Activated naive CD4-positive, alpha-beta T cell treated with anti-CD3 and anti-CD28 coated beads, Interleukin-2, amount 50 U/mL, for 16 hours (primary cell): ENCODE data around the gene SERPINB6.
"Not testable (repeated sequence)": the region's sequence is repeated elsewhere in the genome, so short reads cannot be mapped to it uniquely, and the experiment has no call there.

Experiments
- DNase-seq: peaks from one replicate; pipeline ENCODE4 v3.0.0-alpha.2; 2020

Gene SERPINB6

GRCh38 chr6:2976060-2976459 lies 4.7 kb upstream of the SERPINB6 start:
- no peak for DNase-seq

- no peak for DNase-seq
These were observed 2.3 kb upstream of the SERPINB6 start for GRCh38 chr6:2973676-2974075.

GRCh38 chr6:2973180-2973579 lies 1.8 kb upstream of the SERPINB6 start:
- not testable (repeated sequence) for DNase-seq

- DNase-seq, result not testable (repeated sequence)
These were observed 1.3 kb upstream of the SERPINB6 start for GRCh38 chr6:2972685-2973084.

- not testable (repeated sequence) for DNase-seq
These were observed 786 bp upstream of the SERPINB6 start for GRCh38 chr6:2972219-2972487.

- DNase-seq, result peak; percentile 47
These were observed 481 bp downstream of the SERPINB6 start for GRCh38 chr6:2970753-2971419.

- DNase-seq, result no peak
These were observed 1.2 kb downstream of the SERPINB6 start for GRCh38 chr6:2970034-2970685.

- no peak for DNase-seq
These were observed 1.8 kb downstream of the SERPINB6 start for GRCh38 chr6:2969549-2969948.

- DNase-seq, result no peak
These were observed 2.7 kb downstream of the SERPINB6 start for GRCh38 chr6:2968600-2969135.

- no peak for DNase-seq
These were observed 3.4 kb downstream of the SERPINB6 start for GRCh38 chr6:2967936-2968335.

- no peak for DNase-seq
These were observed 5.0 kb downstream of the SERPINB6 start for GRCh38 chr6:2966347-2966746.

GRCh38 chr6:2964793-2965505 lies 6.4 kb downstream of the SERPINB6 start:
- DNase-seq, result no peak

GRCh38 chr6:2963756-2964155 lies 7.6 kb downstream of the SERPINB6 start:
- DNase-seq, result no peak

- DNase-seq, result no peak
These were observed 8.7 kb downstream of the SERPINB6 start for GRCh38 chr6:2962636-2963035.

- no peak for DNase-seq
These were observed 9.4 kb downstream of the SERPINB6 start for GRCh38 chr6:2962004-2962403.

GRCh38 chr6:2961506-2961905 lies 9.9 kb downstream of the SERPINB6 start:
- DNase-seq, result no peak

- DNase-seq, result no peak
These were observed 10.4 kb downstream of the SERPINB6 start for GRCh38 chr6:2960935-2961334.

- DNase-seq, result no peak
These were observed 11.3 kb downstream of the SERPINB6 start for GRCh38 chr6:2959909-2960719.

GRCh38 chr6:2958776-2959175 lies 12.6 kb downstream of the SERPINB6 start:
- DNase-seq, result no peak

GRCh38 chr6:2958331-2958711 lies 13.0 kb downstream of the SERPINB6 start:
- DNase-seq, result no peak

- DNase-seq, result no peak
These were observed 13.6 kb downstream of the SERPINB6 start for GRCh38 chr6:2957696-2958330.

- no peak for DNase-seq
These were observed 14.3 kb downstream of the SERPINB6 start for GRCh38 chr6:2956930-2957685.
